Globus pallidus (tissue), 1 donor: ENCODE results near the gene TTC23.
"Not testable (repeated sequence)": the region's sequence is repeated elsewhere in the genome, so short reads cannot be mapped to it uniquely, and the experiment has no call there.

Source experiments
- DNase-seq: peaks from one replicate; pipeline ENCODE4 v3.0.0-alpha.2; 2015; ENCODE audit warnings: low spot score

TTC23 gene

DNA sequence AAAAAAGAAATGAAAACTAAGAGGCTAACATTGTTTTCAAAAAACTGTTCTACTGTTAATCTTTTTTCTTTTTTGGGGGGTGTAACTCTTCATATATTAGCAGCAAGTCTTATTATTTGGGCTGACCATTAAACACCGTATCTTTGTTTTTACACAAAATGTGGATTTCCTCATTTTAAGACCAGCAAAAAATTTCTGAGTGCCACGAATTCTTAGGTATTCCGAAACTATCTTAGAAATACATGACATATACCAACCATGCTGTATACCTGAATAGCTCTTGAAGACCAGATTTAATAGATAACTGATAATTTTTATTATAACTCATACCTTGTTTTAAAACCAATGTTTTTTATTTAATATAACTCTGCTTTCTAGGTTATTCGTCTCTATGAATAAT is 620 bp upstream of the TTC23 start:
- DNase-seq, result no peak

DNA sequence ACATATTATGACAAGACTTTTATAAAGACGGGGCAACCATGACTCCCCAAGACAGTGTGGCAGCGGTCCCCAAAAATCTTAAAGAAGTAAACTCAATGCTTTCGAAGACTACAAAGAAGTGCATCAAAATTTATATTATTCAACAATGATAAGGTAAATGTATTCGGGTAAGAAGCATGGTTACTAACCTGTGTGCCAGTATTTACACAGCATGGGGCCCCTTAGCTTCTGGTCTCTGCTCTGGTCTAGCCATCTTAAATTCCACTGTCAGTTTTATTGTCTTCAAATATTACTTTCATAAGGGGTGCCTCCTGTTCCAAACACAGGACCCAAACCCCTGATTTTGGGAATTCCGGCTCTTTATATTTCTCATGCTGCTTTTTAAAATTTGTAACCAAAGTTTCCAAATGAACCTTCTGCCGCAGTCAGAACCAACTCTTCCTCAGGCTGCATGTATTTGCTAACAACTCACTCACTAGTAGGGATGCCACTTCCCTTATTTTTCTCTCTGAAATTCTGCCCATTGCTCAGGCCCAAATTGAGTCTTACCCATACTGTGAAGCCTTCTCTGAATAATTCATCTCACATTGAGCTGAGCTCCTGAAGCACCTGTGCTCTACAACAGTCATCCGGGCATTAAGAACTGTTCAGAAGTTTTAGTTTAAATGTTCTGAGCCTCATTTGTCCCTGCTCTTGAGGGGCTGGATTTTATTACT is 1.2 kb downstream of the TTC23 start:
- no peak for DNase-seq

DNA sequence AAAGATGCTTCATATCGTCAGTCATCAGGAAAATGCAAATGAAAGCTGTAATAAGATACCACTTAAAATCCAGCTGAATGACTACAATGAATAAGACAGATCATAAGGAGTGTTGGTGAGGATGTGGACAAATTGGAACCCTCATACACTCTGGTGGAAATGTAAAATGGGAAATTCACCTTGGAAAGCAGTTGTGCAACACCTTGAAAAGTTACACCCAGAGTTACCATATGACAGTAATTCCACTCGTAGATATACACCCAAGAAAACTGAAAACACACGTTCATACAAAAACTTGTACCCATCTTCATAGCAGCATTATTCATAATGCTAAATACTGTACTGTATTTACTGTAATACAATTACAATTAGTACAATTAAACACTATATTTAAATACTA is 2.3 kb downstream of the TTC23 start:
- no peak for DNase-seq

DNA sequence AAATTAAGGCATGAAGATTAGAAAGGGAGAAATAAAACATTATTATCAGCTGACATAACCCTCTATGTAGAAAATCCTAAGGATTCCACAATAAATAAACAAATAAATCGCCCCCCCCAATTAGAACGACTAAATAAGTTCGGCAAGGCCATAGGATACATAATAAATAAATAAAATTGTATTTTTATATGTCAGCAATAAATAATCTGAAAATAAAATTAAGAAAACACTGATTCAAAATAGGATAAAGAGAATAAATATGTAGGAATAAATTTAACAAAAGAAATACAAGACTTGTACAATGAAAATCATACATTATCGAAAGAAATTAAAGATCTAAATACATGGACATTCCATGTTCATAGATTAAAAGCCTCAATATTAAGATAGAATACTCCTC is 5.1 kb downstream of the TTC23 start:
- no peak for DNase-seq

DNA sequence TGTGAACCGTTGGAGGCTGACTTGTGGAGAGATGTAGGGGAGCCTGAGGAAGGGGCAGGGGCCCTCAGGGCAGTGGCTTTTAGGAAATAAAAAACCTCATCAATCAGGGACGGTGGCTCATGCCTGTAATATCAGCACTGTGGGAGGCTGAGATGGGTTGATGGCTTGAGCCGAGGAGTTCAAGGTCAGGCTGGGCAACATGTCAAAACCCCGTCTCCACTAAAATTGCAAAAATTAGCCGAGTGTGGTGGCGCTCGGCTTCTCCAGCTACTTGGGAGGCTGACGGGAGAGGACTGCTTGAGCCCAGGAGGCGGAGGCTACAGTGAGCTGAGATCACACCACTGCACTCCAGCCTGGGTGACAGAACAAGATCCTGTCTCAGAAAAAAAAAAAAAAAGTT is 7.6 kb downstream of the TTC23 start:
- no peak for DNase-seq

DNA sequence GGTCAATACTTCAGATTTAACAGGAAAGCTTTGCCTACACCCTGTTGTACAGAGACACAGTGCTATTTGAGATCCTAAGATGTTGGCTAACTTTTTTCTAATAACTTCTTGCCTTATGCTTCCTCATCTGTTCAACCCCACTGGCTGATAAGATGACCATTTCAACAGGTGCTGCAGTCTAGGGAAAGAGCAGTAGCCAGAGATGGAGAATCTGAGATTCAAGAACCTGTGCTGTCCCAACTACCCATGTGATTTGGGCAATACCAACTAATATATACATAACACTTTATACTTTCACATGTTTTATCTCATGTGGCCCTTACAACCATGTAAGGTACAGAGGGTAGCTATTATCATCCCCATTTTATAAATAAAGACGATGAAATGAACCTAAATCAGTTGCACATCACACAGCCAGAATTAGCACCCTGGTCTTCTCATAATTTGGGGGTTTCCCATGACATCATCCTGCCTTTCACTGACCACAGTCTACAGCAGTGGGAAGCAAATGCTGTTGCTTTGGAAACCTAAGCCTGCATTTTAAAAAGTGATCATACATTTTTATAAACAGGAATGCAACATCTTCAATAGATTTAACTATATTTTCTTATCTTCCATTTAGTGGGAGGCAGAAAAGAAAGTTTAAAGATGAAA is 9.7 kb downstream of the TTC23 start:
- DNase-seq, result no peak

DNA sequence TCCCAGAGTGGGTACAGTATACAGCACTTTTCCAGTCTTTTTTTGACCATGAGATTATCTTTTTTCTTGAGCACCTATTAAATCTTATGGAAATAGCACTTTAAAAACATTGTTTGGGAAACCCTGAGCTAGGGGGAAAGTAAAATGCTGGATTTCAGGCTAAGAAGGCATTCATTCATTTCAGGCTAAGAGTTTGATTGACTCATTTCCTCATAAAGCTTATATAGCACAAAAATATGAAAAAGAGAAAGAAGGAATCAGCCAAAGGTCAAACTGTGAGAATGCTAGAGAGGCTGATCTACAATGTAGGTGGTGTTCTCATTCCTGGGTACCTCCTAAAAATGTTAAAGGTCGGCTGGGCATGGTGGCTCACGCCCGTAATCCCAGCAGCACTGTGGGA is 10.5 kb downstream of the TTC23 start:
- no peak for DNase-seq

DNA sequence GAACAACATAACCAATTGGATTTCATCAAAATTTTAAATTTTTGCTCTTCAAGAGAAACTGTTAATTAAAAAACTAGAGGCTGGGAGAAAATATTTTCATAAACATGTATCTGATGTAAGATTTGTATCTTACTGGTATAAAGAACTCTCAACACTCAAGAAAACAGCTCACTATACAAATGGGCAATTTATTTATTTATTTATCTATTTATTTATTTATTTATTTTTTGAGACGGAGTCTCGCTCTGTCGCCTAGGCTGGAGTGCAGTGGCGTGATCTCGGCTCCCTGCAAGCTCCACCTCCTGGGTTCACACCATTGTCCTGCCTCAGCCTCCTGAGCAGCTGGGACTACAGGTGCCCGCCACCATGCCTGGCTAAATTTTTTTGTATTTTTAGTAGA is 15.2 kb downstream of the TTC23 start:
- not testable (repeated sequence) for DNase-seq

DNA sequence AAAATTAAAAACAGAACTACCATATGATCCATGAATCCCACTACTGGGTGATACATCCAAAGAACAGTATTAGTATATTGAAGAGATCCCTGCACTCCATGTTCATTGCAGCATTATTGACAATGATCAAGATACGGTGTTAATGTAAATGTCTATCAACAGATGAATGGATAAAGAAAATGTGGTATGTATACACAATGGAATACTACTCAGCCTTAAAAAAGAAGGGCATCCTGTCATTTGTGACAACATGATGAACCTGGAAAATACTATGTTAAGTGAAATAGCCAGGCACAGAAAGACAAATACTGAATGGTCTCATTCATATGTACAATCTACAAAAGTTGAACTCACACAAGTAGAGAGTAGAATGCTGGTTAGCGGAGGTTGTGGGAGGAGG is 16.6 kb downstream of the TTC23 start:
- no peak for DNase-seq

DNA sequence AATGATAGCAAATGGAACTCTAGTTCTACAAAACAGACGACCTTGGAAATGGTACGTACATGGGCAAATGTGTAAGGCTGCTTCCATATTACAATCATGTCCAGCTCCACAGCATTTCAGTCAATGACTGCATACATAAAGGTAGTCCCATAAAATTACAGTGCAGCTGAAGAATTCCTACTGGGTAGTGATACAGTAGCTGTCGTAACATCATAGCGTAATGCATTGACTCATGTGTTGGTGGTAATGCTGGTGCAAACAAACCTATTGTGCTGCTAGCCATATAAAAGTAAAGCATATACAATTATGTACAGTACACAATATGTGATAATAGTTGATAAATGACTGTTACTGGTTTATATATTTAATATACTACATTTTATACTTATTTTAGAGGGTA is 18.5 kb downstream of the TTC23 start:
- no peak for DNase-seq

DNA sequence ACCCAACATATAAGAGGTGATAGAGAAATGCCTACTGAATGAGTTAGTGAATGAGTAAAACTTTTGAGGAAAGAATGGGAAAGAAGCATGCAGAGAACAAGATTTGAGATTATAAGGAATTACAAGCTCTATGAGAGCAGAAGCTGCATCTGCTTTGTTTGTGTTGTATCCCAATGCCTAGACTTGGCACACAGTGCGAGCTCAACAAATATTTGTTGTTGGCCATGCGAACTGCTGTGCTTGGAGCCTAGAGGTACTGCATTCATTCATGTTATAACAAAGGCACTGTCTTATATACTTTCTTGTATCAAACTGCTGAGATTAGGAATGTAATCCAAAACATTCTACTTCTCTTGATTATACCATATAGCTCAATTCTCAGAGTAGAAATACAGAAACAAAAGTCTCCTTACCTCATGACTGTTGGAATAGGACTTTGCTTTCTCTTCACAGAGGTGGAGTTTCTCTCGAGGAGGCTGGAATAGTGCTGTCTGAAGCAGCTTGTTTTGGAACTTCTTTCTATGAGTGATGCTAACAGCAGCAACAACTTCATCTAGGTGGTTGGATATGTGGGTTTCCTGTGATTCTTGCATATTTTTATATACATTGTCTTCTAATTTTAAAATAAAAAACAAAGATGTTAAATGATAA is 21.1 kb downstream of the TTC23 start:
- no peak for DNase-seq

DNA sequence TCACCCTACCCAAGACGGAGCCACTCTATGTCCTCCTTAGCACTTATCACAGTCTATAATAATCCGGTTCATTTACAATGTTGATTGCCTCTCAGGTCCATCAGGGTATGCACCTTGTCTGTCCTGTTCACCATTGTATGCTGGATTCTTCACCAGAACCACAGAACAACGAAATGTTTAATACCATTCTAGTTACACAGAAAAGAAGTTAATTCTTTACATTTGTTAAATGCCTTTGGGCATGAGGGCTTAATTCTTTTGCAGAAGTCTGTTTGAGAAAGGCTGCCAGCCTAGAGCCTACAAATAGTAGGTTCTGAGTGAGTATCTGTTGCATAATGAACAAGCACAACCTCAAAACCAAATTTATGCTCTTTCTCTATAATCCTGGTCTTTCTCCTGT is 22.6 kb downstream of the TTC23 start:
- DNase-seq, result no peak

DNA sequence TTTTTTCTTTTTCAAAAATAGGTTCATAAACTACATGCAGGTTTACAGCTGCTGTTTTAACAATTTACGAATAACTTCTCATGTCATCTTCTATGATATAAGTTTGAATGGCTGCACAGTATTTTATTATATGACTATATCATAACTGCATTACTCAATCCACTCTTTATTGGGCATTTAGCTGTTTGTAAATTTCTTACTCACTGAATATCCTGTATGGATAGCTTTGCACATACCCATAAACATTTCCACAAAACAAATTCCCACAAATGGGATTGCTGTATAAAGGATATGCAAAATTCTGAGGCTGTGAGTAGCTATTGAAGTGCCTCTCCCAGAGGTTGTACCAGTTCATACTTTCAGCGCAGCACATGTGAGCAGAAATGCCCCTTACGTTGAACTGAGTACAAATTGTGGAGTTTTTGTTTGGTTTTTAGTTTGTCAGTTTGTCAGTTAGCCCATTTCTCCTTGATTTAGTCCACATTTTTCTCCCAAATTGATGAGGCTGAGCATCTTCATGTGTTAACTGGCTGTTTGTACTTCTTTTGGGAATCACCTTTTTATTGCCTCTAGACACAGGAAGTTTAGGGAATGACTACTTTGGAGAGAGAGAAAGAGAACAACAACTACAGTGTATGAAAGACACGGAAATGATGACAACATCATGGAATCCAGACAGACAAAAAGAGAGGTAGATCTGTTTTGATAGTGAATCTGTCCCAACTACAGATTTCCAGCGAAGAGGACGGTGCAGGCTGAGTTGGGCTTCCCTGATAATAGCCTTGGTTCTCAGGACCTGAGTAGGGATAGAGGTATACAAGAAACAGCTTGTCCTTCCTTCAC is 24.8 kb downstream of the TTC23 start:
- DNase-seq, result no peak

DNA sequence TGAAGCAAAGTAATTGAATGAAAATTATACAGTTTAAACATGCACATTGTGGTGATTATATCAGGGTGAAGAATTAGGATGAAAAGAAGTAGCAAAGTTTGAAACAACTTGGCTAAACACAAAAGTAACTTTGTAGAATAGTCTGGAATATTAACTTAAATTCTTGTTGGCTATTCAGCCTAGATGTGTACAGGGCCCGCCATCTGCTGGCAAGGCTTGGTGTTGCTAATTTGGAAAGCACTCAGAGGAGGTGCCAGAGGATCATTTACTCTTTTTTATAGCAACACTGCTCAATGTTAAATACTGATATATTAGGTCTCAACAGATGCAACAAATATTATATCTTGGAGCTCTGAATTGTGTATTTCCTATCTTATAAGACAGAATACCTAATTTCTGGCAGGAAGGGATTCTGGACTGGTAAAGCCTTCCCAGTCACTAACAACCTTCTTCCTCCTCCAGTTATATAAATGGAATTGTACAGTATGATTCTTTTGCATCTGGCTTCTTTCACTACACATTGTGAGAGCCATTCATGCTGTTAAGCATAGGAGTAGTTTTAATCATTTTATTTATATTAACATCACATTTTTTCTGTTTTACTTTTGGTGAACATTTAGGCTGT is 36.1 kb downstream of the TTC23 start:
- peak; percentile 75 for DNase-seq

DNA sequence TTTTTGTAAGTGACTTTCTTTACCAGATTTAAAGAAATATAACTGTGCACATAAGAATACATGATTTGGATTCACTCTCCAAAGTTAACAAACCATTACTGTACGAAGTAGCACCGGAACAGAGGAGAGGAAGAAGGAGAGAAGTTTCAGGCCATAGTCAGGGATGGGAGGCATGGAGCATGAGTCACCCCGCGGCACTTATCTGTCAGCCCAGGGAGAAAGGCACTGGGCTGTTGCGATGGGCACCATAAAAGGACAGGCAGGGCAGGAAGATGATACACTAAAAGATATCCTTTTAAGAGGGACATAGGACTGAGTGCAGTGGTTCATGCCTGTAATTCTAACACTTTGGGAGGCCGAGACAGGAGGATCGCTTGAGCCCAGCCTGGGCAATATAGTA is 37.0 kb downstream of the TTC23 start:
- no peak for DNase-seq

DNA sequence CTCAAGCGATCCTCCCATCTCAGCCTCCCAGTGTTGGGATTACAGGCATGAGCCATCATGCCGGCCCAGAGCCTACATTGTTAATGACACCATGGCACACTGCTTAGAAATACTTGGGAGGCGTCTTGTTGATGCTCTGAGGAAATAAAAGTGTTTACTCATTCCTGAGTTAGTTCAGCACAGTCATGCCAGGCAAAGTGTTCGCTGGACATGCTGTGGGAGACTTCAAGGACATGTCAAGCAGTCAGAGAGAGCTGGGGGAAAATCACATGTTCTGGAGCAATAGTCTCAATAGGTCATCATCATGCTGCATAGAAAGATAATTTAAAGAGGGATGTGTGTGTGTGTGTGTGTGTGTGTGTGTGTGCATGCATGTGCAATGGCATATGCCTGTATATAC is 37.5 kb downstream of the TTC23 start:
- no peak for DNase-seq

DNA sequence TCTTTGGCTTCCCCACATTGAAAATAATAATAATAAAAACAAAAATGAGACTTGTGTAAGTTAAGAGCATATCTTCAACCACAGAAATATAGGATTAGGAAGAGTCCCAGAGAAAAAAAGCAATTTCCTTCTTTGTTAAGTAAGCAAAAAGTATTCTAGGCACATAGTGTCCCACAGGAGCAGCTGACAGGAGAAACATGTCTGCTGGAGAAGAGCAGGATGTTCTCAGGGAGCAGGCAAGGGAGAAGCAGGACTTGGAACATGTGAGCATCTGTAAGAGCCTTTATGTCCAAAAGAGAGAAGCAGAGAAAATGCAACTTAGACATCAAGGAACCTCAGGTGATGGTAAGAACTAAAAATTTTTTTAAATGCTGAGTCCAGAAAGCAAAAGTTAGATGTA is 39.0 kb downstream of the TTC23 start:
- no peak for DNase-seq

DNA sequence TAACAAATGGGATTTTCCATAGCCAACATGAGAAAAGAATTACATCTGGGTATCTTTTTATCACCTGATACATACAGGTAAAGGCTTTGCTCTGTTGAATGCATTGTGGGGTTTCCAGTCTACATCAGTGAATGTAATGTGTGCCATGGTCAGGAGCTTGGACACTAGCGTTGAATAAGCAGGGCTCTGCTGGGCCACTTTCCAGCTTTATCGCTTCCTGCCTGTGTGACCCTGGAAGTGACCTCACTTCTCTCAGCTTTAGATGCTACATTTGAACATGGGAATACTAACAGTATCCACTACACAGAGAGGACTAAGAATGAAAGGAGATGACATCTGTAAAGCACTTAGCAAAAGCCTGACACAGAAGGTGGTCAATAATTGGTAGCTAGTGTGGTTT is 40.1 kb downstream of the TTC23 start:
- DNase-seq, result no peak

DNA sequence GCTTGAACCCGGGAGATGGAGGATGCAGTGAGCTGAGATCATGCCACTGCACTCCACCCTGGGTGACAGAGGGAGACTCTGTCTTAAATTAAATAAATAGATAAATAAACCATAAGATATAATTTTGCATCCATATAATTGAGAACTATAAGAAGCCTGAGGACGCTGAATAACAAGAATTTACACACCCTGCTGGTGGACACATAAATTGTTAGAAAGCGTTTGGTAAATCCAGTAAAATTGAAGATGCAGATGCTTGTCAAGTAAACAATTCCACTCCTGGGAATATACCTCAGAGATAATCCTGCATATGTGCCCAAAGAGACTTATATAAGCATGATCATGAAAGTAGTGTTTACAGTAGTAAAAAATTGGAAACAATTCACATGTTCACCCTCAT is 41.7 kb downstream of the TTC23 start:
- DNase-seq, result no peak

DNA sequence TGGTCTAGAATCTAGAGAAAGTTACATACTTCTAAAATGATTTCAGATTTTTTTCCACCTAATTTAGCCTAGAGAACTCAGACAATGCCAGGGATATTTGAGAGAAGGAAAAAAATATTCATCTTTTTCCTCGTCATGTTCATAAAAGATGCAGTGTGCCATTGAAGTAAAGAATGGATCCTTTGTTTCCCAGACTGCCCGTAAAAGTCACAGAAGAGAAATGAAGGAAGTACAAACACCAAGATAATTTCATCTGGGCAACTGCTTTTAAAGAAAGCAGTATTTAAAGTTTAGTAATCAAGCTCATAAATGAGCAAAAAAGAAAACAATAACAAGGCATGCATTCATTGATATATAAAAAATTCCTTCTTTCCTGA is 47.2 kb downstream of the TTC23 start:
- DNase-seq, result peak; percentile 28

DNA sequence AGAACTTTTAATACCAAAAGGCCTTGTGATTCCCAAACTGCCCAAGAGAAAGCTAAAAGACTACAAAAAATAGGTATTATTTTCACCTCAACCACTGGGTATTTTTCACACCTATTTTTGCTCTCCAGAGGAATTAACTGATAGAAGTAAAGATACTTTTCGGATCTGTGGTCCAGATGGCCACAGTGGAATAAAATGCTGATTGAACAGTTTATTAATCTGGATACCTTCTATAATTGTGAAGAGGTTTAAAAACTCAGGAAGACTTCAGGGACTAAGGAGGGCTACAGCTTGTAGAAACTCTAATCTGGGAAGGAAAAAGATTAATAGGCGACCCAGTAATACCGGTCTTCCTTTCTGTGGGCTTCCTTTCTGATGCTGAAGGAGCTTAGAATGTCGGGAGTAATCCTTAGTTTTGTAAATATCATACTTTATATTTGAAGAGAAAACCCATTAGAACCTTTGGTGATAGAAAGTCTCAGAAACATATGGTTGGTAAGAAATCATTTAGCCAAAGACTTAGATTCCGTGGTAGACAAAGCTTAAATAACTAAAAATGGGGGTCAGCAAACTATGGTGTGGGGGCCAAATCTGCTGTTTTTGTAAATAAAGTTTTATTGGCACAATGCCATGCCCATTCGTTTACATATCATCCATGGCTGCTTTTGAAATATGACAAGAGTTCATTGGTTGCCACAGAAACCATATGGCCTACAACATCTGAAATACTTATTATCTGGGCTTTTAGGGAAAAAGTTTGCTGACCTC is 47.8 kb downstream of the TTC23 start:
- no peak for DNase-seq

DNA sequence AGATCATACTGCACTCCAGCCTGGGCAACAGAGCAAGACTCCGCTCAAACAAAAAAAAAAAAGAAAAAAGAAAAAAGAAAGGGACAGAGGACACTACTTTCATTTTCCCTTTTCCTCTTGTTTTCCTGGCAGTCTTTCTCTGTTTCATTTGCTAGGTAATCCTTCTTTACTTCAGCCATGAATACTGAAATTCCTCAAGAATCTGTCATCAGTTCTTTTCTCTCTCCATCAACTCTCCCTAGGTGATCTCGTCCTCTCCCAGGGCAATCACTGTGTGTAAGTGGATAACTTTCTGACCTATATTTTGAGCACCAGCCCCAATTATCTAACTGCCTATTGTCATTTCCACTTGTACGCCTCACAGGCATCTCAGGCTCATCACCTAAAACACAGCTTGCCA is 51.5 kb downstream of the TTC23 start:
- no peak for DNase-seq
